NCI-H526 treated with DMSO at 0.1 percent for 48 hours (cell line): ENCODE data around the gene RAB31.
"Not testable (repeated sequence)": the region's sequence is repeated elsewhere in the genome, so short reads cannot be mapped to it uniquely, and the experiment has no call there.

ENCODE experiments used
- DNase-seq: peaks from one replicate; lab custom pipeline; 2025; lab: John Stamatoyannopoulos, UW

RAB31 gene

GRCh38 chr18:9887992-9888391 lies 179.9 kb downstream of the RAB31 start:
- DNase-seq: no peak

DNA sequence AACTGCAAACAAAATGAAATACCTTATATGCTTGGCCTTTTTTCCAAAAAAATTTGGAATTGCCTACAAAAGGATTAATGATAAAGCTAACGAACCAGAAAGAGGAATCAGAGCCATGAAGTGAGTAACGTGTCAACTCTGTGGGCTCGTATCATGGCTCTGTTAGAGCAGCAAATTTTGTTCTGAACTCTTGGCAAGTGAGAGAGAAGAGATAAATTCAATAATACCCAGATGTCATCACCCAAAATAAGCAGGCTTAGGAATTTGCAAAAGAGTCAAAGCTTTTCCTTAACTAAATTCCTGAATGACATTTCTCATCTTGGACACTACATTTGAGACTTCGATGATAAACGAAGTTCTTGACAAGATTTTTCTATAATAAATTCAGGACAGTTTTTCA lies 182.1 kb downstream of the RAB31 start:
- no peak for DNase-seq

DNA sequence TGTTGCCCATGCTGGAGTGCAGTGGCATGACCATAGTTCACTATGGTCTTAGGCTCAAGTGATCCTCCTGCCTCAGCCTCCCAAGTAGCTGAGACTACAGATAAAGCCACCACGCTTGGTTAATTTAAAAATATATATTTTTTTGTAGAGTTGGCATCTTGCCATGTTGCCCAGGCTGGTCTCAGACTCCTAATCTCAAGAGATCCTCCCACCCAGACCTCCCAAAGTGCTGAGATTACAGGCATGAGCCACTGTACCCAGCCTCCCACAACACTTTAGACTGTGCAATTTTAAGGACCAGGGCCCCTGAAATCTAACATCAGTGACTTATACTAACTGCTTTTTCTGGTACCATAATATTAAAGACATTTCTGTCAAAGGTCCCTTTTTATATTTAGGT lies 182.9 kb downstream of the RAB31 start:
- DNase-seq: no peak

- DNase-seq: not testable (repeated sequence)
Observed at GRCh38 chr18:9891515-9891914, 183.4 kb downstream of the RAB31 start.

- no peak for DNase-seq
Observed at GRCh38 chr18:9894454-9895068, 186.5 kb downstream of the RAB31 start.

DNA sequence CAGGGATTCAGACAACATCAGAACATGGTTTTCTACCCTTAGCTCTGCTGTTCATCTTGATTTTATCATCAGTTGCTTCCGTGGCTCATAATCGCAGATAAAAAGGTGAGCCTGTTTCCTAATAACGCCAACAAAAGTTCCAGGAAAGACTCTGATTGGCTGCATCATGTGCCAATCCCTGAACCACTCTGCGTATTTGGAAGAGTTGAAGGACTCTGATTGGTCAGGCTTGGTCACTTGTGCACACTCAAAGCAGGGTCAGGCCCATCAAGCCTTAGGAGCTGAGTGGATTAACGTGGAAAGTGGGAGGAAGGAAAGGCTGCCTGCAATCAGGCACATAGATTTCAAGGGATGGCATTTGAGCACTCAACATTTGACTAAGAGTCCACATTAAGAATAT lies 189.0 kb downstream of the RAB31 start:
- DNase-seq: no peak

GRCh38 chr18:9897787-9898291 lies 189.7 kb downstream of the RAB31 start:
- not testable (repeated sequence) for DNase-seq

GRCh38 chr18:9898792-9899549 lies 190.9 kb downstream of the RAB31 start:
- DNase-seq: no peak

DNA sequence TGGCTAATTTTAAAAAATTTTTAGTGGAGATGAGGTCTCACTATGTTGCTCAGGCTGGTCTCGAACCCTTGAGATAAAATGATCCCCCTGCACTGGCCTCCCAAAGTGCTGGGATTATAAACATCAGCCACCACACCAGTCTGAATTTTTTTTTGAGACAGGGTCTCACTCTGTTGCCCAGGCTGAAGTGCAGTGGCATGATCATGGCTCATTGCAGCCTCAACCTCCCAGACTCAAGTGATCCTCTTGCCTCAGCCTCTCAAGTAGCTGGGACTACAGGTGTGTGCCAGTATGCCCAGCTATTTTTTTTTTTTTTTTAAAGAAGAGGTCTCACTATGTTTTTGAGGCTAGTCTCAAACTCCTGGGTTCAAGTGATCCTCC lies 191.4 kb downstream of the RAB31 start:
- not testable (repeated sequence) for DNase-seq

- DNase-seq: no peak
Observed at GRCh38 chr18:9900699-9901098, 192.6 kb downstream of the RAB31 start.

- DNase-seq: no peak
Observed at GRCh38 chr18:9901377-9901776, 193.3 kb downstream of the RAB31 start.

- DNase-seq: not testable (repeated sequence)
Observed at GRCh38 chr18:9902264-9902663, 194.2 kb downstream of the RAB31 start.

GRCh38 chr18:9902832-9903231 lies 194.7 kb downstream of the RAB31 start:
- no peak for DNase-seq

DNA sequence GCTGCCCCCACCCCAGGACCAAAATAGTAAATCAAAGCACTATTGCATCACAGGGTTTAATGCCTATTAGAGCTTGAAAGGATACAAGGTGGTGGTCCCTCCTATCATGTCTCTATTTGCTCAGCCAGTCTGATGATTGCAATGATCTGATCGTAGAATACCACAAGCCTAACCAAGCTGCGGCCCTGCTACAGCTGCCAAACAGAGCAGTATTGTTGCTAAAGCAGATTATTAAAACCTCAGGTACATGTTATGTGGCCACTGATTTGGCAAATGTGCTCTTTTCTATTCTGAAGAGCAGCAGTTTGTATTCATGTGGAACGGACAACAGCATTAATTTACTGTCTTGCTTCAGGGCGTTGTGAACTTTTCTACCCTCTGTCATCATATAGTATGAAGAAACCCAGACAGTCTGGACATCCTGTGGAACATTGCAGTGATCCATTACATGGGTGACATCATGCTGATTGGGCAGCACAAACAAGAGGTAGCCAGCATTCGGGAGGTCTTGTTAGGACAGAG lies 197.4 kb downstream of the RAB31 start:
- no peak for DNase-seq

DNA sequence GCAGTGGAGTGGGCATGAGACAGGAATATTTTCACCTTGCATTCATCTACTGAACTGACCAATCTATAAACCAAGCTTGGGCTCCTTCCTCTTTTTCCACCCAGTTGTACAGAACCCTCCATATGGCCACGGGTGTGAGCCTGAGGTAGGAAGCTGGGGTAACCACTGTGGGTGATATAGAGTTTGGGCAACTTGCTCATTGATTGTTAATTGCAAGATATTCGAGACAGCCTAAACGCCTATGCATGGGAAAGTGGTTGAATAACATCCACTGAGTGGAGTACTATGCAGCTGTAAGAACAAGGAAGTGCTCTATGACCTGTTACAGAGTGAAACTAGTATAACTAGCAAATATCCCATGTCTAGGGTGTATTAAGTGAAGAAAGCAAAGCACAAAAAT lies 198.4 kb downstream of the RAB31 start:
- DNase-seq: no peak

GRCh38 chr18:9907867-9908266 lies 199.8 kb downstream of the RAB31 start:
- no peak for DNase-seq

DNA sequence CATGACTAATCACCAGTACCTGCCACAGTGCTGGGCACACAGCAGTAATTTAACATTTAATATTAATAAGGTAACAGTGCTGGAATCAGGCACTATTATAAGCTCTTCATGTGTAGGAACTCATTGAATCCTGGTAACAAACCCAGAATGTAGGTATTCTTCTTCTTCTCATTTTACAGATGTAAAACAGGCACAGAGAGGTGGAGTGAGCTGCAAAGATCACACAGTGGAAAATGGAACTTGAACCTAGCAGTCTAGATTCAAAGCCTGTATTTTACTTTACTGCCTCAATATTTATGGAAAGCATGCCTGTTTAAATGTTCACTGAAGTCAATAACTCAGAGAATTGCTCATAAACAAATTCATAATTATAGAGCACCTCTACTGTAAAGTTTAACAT lies 202.0 kb downstream of the RAB31 start:
- DNase-seq: no peak

DNA sequence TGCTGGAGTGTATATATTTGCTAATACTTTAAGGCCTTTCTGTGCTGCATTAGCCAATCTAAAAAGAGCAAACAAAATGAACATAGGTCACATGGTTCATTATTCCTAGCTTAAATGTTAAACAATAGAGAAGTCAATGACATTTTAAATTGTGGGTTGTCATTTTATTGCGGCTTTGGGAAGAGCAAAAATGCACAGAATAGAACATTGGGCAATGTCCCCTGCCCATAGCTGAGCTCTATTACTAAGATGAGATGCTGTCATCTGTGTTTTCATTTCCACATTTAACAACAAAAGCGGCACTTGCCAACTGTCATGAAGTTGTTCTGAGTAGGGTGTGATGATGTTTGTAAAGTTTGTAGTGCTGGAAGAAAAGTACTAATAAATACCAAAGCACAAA lies 202.6 kb downstream of the RAB31 start:
- no peak for DNase-seq

GRCh38 chr18:9911226-9911625 lies 203.1 kb downstream of the RAB31 start:
- no peak for DNase-seq
